IMR-90 (cell line): Measurements from ENCODE around the gene SLC38A1. TPM values are rescaled to one million over a fixed set of nuclear protein-coding genes. Genes with fewer than 3 reads are reported as not detected.

Experiments used
- ATAC-seq: fragments of 200-7000 bp; cut with Tn5 transposase; 2 replicates; pipeline ENCODE4 v1.9.1; 2020; ENCODE audit warnings: low read depth, mild to moderate bottlenecking, moderate library complexity
- BruUV-seq: library from RNA; stranded (reverse); fragments of 400-500 nt; replicated peaks from 2 replicates; lab custom pipeline; 2021; lab: Mats Ljungman, UMichigan
- CTCF ChIA-PET: fragments of 300-600 bp; formaldehyde crosslinking; extraction: SDS; loops from one replicate; lab custom pipeline; 2021; ENCODE audit warnings: antibody characterized with exemption; lab: Yijun Ruan, JAX
- POLR2A ChIA-PET: fragments of 300-600 bp; sonication (Branson Sonifier 250); formaldehyde crosslinking; loops from one replicate; lab custom pipeline; 2022; ENCODE audit warnings: antibody characterized with exemption; ENCODE audit not compliant: unreplicated experiment; lab: Charles Lee
- DNase-seq: peaks from one replicate; pipeline ENCODE4 v3.0.0; 2013
- H2AFZ ChIP-seq: replicated peaks from 2 replicates; pipeline ENCODE3; 2013; ENCODE audit warnings: low read length, mild to moderate bottlenecking; ENCODE audit not compliant: poor library complexity
- H2AK5ac ChIP-seq: 2 replicates; pipeline ENCODE4 v1.6.1; 2013; ENCODE audit warnings: low read depth, low read length, inconsistent platforms
- H2AK9ac ChIP-seq: replicated peaks from 2 replicates; pipeline ENCODE3; 2013; ENCODE audit warnings: mild to moderate bottlenecking, low read depth, low read length, moderate library complexity; ENCODE audit not compliant: poor library complexity
- H2BK120ac ChIP-seq: 2 replicates; pipeline ENCODE4 v1.6.1; 2013; ENCODE audit warnings: low read depth, low read length, inconsistent platforms
- H2BK15ac ChIP-seq: 3 replicates; pipeline ENCODE4 v1.6.1; 2013; ENCODE audit warnings: low read depth, low read length, inconsistent platforms
- H2BK20ac ChIP-seq: 2 replicates; pipeline ENCODE4 v1.6.1; 2013; ENCODE audit warnings: low read depth, mild to moderate bottlenecking, inconsistent platforms, low read length, moderate library complexity
- H2BK5ac ChIP-seq: 2 replicates; pipeline ENCODE4 v1.6.1; 2013; ENCODE audit warnings: mild to moderate bottlenecking, low read depth, low read length, inconsistent platforms; ENCODE audit not compliant: poor library complexity, severe bottlenecking
- H3K14ac ChIP-seq: replicated peaks from 2 replicates; pipeline ENCODE4 v1.6.1; 2013; ENCODE audit warnings: low read depth, low read length, inconsistent platforms
- H3K18ac ChIP-seq: 2 replicates; pipeline ENCODE4 v1.6.1; 2013; ENCODE audit warnings: low read depth, low read length, control low read depth
- H3K23ac ChIP-seq: 2 replicates; pipeline ENCODE4 v1.6.1; 2013; ENCODE audit warnings: low read depth, low read length, inconsistent platforms
- H3K27ac ChIP-seq: 2 replicates; pipeline ENCODE4 v1.5.1; 2013; ENCODE audit warnings: mild to moderate bottlenecking, control low read depth, low read length; ENCODE audit not compliant: insufficient read depth
- H3K27me3 ChIP-seq: 2 replicates; pipeline ENCODE4 v1.6.1; 2013; ENCODE audit warnings: low read length; ENCODE audit not compliant: control insufficient read depth, insufficient read depth
- H3K36me3 ChIP-seq: 2 replicates; pipeline ENCODE4 v1.6.1; 2013; ENCODE audit warnings: low read length, mixed read lengths; ENCODE audit not compliant: control insufficient read depth, insufficient read depth
- H3K4ac ChIP-seq: 2 replicates; pipeline ENCODE4 v1.6.1; 2013; ENCODE audit warnings: low read depth, low read length, inconsistent platforms
- H3K4me1 ChIP-seq: 2 replicates; pipeline ENCODE4 v1.6.1; 2013; ENCODE audit warnings: low read length, mixed read lengths; ENCODE audit not compliant: control insufficient read depth, insufficient read depth
- H3K4me2 ChIP-seq: 2 replicates; pipeline ENCODE4 v1.6.1; 2013; ENCODE audit warnings: low read depth, mild to moderate bottlenecking, control low read depth, low read length, moderate library complexity
- H3K4me3 ChIP-seq: 2 replicates; pipeline ENCODE4 v1.5.1; 2013; ENCODE audit warnings: low read depth, mild to moderate bottlenecking, control low read depth, low read length, moderate library complexity; ENCODE audit not compliant: insufficient read depth
- H3K56ac ChIP-seq: 2 replicates; pipeline ENCODE4 v1.6.1; 2013; ENCODE audit warnings: low read length, inconsistent platforms; ENCODE audit not compliant: insufficient read depth; ENCODE audit errors: extremely low read depth
- H3K79me1 ChIP-seq, 2 experiments: 2 replicates each; pipeline ENCODE4 v1.6.1; 2013; ENCODE audit warnings: low read length in 2 of 2, inconsistent platforms in 1 of 2, low read depth in 1 of 2
- H3K9ac ChIP-seq: 2 replicates; pipeline ENCODE4 v1.6.1; 2013; ENCODE audit warnings: low read depth, low read length, control low read depth
- H3K9me1 ChIP-seq: 2 replicates; pipeline ENCODE4 v1.6.1; 2013; ENCODE audit warnings: low read length, inconsistent platforms; ENCODE audit not compliant: insufficient read depth
- H3K9me3 ChIP-seq: 2 replicates; pipeline ENCODE4 v1.6.1; 2013; ENCODE audit warnings: low read length; ENCODE audit not compliant: control insufficient read depth, insufficient read depth
- H4K20me1 ChIP-seq: 2 replicates; pipeline ENCODE4 v1.6.1; 2013; ENCODE audit warnings: low read length, inconsistent platforms; ENCODE audit not compliant: insufficient read depth
- H4K5ac ChIP-seq: 2 replicates; pipeline ENCODE4 v1.6.1; 2013; ENCODE audit warnings: mild to moderate bottlenecking, low read depth, low read length, control low read depth
- H4K8ac ChIP-seq, 2 experiments: 2 replicates each; pipeline ENCODE4 v1.6.1; 2013; ENCODE audit warnings: low read depth in 2 of 2, low read length in 2 of 2, control low read depth in 1 of 2, inconsistent platforms in 1 of 2
- H4K91ac ChIP-seq: 2 replicates; pipeline ENCODE4 v1.6.1; 2013; ENCODE audit warnings: low read depth, low read length, inconsistent platforms; ENCODE audit not compliant: insufficient read depth
- MAZ ChIP-seq: IDR thresholded peaks from 2 replicates; pipeline ENCODE4 v1.6.1; 2012; ENCODE audit warnings: low read depth, mild to moderate bottlenecking, low read length, improper control_type of control experiment, moderate library complexity, borderline replicate concordance
- WGBS, 2 experiments: methylation state at CpG; one replicate each; pipeline versions ENCODE4 v1.1.5 to v1.1.7; 2013; ENCODE audit warnings: missing lambda C conversion rate in 2 of 2; ENCODE audit not compliant: insufficient read length in 1 of 2; ENCODE audit errors: extremely low coverage in 2 of 2; 5-methylcytosine and 5-hydroxymethylcytosine counted together
- dilution Hi-C: fragments of 300-500 bp; cut with HindIII; formaldehyde crosslinking; loops from one replicate; pipeline ENCODE4 v1.14.3; 2018; ENCODE audit warnings: low sequenced_read_pairs; ENCODE audit not compliant: unreplicated experiment
- in situ Hi-C: fragments of 300-500 bp; cut with MboI; formaldehyde crosslinking; loops from 3 replicates; pipeline ENCODE4 v1.14.3; 2019; ENCODE audit warnings: low sequenced_read_pairs, inconsistent platforms, mixed read lengths
- intact Hi-C: fragments of 100-400 bp; cut with micrococcal nuclease; formaldehyde crosslinking; loops from 2 replicates; pipeline ENCODE4 v1.10.0; 2022
- polyA plus RNA-seq, 3 experiments: library from polyadenylated mRNA; depleted of rRNA; stranded (reverse); fragments of >200 nt; gene quantifications; 2 replicates each; pipeline ENCODE4 v1.2.3, GENCODE V29; 2012; ENCODE audit warnings: low replicate concordance in 1 of 3
- total RNA-seq: library from RNA; depleted of rRNA; stranded (reverse); fragments of >200 nt; gene quantifications from 2 replicates; pipeline ENCODE4 v1.2.3, GENCODE V29; 2012
- TF ChIP-seq, protein P1 (sequence below): fragments of 150-350 bp; IDR thresholded peaks from 2 replicates; pipeline ENCODE4 v1.6.1; 2016; ENCODE audit warnings: low read depth, mild to moderate bottlenecking, low read length, moderate library complexity, borderline replicate concordance

Gene SLC38A1
- total and polyA plus RNA-seq, 2 of the 4 experiments (the other 2 are of a cell fraction): 22.8 to 61.5 TPM

DNA sequence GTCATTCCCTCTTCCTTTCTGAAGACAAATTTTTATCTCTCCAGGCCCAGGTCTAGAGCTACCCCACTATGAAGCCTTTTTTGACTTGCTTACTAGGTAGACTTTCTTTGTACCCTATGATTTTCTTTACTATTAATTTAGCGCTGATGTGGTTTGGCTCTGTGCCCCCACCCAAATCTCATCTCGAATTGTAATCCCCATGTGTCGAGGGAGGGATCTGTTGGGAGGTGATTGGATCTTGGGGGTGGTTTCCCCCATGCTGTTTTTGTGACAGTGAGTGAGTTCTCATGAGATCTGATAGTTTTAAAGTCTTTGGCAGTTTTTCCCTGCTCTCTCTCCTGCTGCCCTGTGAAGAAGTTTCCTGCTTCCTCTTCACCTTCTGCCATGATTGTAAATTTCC is 118.1 kb downstream of the SLC38A1 start:
- H2BK15ac ChIP-seq: no peak overlapping the region
- H3K79me1 ChIP-seq: no peaks in the 10 kb centered on the region
- ChIA-PET CTCF (interaction anchor here (0.6 to 0.7 kb wide), 3 partner anchors 75 to 509 kb away, joined by 3 to 6 read pairs (median 3); no protein-coding TSS in a partner anchor), POLR2A (no interaction called here)
- no peaks in the 10 kb centered on the region for H4K20me1 ChIP-seq
- DNase-seq (no peak), ATAC-seq (no peak)
- no peak overlapping the region for H3K27ac ChIP-seq
- H2AK5ac ChIP-seq: no peak overlapping the region
- intact Hi-C loops: no loop called here
- in situ Hi-C loops: loop anchor here (10.0 to 25.0 kb wide), 2 partner anchors 204 to 537 kb away; no protein-coding TSS in a partner anchor
- H4K8ac ChIP-seq: no peak overlapping the region
- no peaks in the 10 kb centered on the region for H3K4me1 ChIP-seq
- no peak overlapping the region for H3K14ac ChIP-seq
- H3K9me1 ChIP-seq: no peaks in the 10 kb centered on the region
- no peaks in the 10 kb centered on the region for H3K9me3 ChIP-seq
- TF ChIP-seq, protein P1, sequence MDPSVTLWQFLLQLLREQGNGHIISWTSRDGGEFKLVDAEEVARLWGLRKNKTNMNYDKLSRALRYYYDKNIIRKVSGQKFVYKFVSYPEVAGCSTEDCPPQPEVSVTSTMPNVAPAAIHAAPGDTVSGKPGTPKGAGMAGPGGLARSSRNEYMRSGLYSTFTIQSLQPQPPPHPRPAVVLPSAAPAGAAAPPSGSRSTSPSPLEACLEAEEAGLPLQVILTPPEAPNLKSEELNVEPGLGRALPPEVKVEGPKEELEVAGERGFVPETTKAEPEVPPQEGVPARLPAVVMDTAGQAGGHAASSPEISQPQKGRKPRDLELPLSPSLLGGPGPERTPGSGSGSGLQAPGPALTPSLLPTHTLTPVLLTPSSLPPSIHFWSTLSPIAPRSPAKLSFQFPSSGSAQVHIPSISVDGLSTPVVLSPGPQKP: no peak
- TF ChIP-seq MAZ: no peak
- H4K91ac ChIP-seq: no peak overlapping the region
- H2AFZ ChIP-seq: no peak overlapping the region
- dilution Hi-C loops: no loop called here
- no CpG with 5 or more reads among the region's 3 CpGs for WGBS, 2 experiments
- H3K4me2 ChIP-seq: no peak overlapping the region
- H3K56ac ChIP-seq: no peak overlapping the region
- no peak overlapping the region for H3K4ac ChIP-seq
- H3K18ac ChIP-seq: no peak overlapping the region
- no peak overlapping the region for H4K5ac ChIP-seq
- no TSS peak for BruUV-seq
- no peak overlapping the region for H3K23ac ChIP-seq
- H2BK5ac ChIP-seq: no peak overlapping the region
- H3K27me3 ChIP-seq: peaks cover 3% of the 10 kb centered on the region; the same call in 1 of the 2 replicates
- H3K9ac ChIP-seq: no peak overlapping the region
- no peak overlapping the region for H2AK9ac ChIP-seq
- H3K4me3 ChIP-seq: no peak overlapping the region
- H2BK20ac ChIP-seq: no peak overlapping the region
- H3K36me3 ChIP-seq: no peaks in the 10 kb centered on the region
- H2BK120ac ChIP-seq: no peak overlapping the region
